ENCODE data around the gene MAP7D2. TPM values are rescaled to one million over a fixed set of nuclear protein-coding genes. Genes with fewer than 3 reads are reported as not detected.

MAP7D2 gene
- total and polyA plus RNA-seq, 9 of the 15 experiments (the other 6 are each of a cell fraction or from before 2014, with no cell fraction given) = 0.01 to 0.04 (median 0.03) TPM; not detected in 4

DNA sequence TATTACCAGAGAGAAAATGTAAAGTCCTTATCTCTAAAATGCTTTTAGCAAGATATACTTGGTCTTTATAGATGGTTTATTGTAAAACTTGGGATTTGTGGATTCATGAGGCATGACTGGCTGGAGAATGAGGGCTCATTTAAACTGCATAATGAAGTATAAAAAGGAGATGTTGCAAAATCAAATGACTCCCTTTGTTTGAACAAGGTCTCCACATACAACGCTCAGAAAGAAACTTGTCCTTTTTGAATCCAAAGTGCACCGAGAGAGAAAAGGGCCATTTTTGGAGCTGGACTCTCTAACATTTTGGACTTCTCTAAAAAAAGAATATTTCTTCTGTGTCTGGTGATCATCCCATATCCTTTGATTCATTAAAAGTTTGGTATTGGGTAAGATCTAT is 32.6 kb upstream of the MAP7D2 start:
- ATAC-seq (no peak), FAIRE-seq (no peak), DNase-seq (ENCODE audit: extremely low read depth in 1 of 4, low spot score in 3 of 4) (no peak)
- no TSS peak for BruUV-seq (replicated peaks)
- H2AFZ ChIP-seq (ENCODE audit: low read depth, low read length) = no peak overlapping the region
- ChIA-PET CTCF (ENCODE audit: low intra/inter-chr PET ratio) (no interaction called here), POLR2A (no interaction called here)
- H4K20me1 ChIP-seq (replicated peaks; ENCODE audit: control insufficient read depth, insufficient read depth, low read length) = no peaks in the 10 kb centered on the region
- H3K9me1 ChIP-seq (ENCODE audit: control insufficient read depth, insufficient read depth, low read length) = no peaks in the 10 kb centered on the region
- in situ Hi-C loops (cut with MboI) = no loop called here
- intact Hi-C loops (cut with micrococcal nuclease) = loop anchor here (10.0 kb wide), 1 partner anchor 285 kb away; no protein-coding TSS in a partner anchor
- no peak for TF ChIP-seq FOXA1 (IDR thresholded peaks at IDR 0.05; ENCODE audit: borderline replicate concordance)
- no peak for TF ChIP-seq SAFB (IDR thresholded peaks at IDR 0.05; ENCODE audit: borderline replicate concordance, low read depth, low read length)
- no peak for TF ChIP-seq MXD1 (CRISPR knock-in tag; IDR thresholded peaks at IDR 0.05; ENCODE audit: borderline replicate concordance, poor library complexity, severe bottlenecking)
- TF ChIP-seq HOXB6 (CRISPR knock-in tag; IDR thresholded peaks at IDR 0.05; ENCODE audit: borderline replicate concordance) = no peak
- no peak for TF ChIP-seq SIX5 (IDR thresholded peaks at IDR 0.05; ENCODE audit: borderline replicate concordance in 1 of 2, insufficient read depth in 1 of 2, low read depth in 1 of 2, low read length in 2 of 2)
- no peak for TF ChIP-seq NR3C1 (CRISPR knock-in tag; IDR thresholded peaks at IDR 0.05)
- TF ChIP-seq SNIP1 (IDR thresholded peaks at IDR 0.05; ENCODE audit: low read depth) = no peak
- no peak for TF ChIP-seq NR2C2 (CRISPR knock-in tag; IDR thresholded peaks at IDR 0.05)
- TF ChIP-seq NR2C2 (tag; IDR thresholded peaks at IDR 0.05) = no peak
- no peak for TF ChIP-seq YY1 (IDR thresholded peaks at IDR 0.05; ENCODE audit: borderline replicate concordance in 1 of 3, control insufficient read depth in 1 of 3, extremely low read depth in 1 of 3, insufficient read depth in 3 of 3, insufficient read length in 1 of 3, insufficient replicate concordance in 2 of 3, low read depth in 1 of 3, low read length in 2 of 3)
- no peak for TF ChIP-seq ZNF766 (CRISPR knock-in tag; conservative IDR thresholded peaks at IDR 0.05)
- TF ChIP-seq ZNF431 (CRISPR knock-in tag; IDR thresholded peaks at IDR 0.05) = no peak
- no peak for TF ChIP-seq SETDB1 (IDR thresholded peaks at IDR 0.05; ENCODE audit: low read length)
- no peak for TF ChIP-seq CHD4 (IDR thresholded peaks at IDR 0.05; ENCODE audit: insufficient read depth, insufficient replicate concordance, low read depth, low read length, poor library complexity, severe bottlenecking)
- TF ChIP-seq ZNF212 (CRISPR knock-in tag; IDR thresholded peaks at IDR 0.05) = no peak
- TF ChIP-seq ZNF699 (CRISPR knock-in tag; IDR thresholded peaks at IDR 0.05; ENCODE audit: insufficient replicate concordance) = no peak
- no peak for TF ChIP-seq ZBTB7A (IDR thresholded peaks at IDR 0.05; ENCODE audit: borderline replicate concordance, control insufficient read depth, low read depth, low read length)
- no peaks in the 10 kb centered on the region for H3K9me3 ChIP-seq (replicated peaks; ENCODE audit: control insufficient read depth, insufficient read depth, low read depth, low read length)
- H3K27me3 ChIP-seq (ENCODE audit: control insufficient read depth in 2 of 2, insufficient read depth in 2 of 2, low read length in 2 of 2) = no peaks in the 10 kb centered on the region
- H3K4me3 ChIP-seq = no peak overlapping the region
- no peak overlapping the region for H3K9ac ChIP-seq (ENCODE audit: insufficient read depth in 1 of 2, low read depth in 2 of 2, low read length in 2 of 2)
- no peak overlapping the region for H3K4me2 ChIP-seq (ENCODE audit: insufficient read depth, low read length)
- H3K27ac ChIP-seq (ENCODE audit: extremely low read depth, low read depth, low read length) = no peak overlapping the region
- WGBS (ENCODE audit: insufficient coverage, low coverage, missing lambda C conversion rate) = 78% methylated on average over 1 of the region's 2 CpGs
- no peaks in the 10 kb centered on the region for H3K79me2 ChIP-seq (ENCODE audit: control insufficient read depth, insufficient read depth, low read length)
- H3K4me1 ChIP-seq (replicated peaks in 1 of 2; ENCODE audit: control insufficient read depth in 2 of 2, insufficient read depth in 2 of 2, low read length in 2 of 2) = no peaks in the 10 kb centered on the region; a peak in 1 of 5 replicates
- H3K36me3 ChIP-seq (ENCODE audit: control insufficient read depth, insufficient read depth, low read length) = peaks cover 21% of the 10 kb centered on the region; the same call in 1 of the 3 replicates
